ENCODE results near the gene EVI5L.

Gene EVI5L

GRCh38 chr19:7911508-7912143, 81.6 kb downstream of the EVI5L start:
- H3K4me1 ChIP-seq (ENCODE audit: insufficient read depth, poor library complexity, severe bottlenecking), result no peaks in the 10 kb centered on the region
- no peak for DNase-seq (ENCODE audit: low spot score)
- TF ChIP-seq CTCF (IDR thresholded peaks at IDR 0.05; ENCODE audit: poor library complexity, severe bottlenecking), result no peak
- H3K27me3 ChIP-seq (ENCODE audit: insufficient read depth, poor library complexity, severe bottlenecking), result peaks cover 7% of the 10 kb centered on the region
- no peak for ATAC-seq (ENCODE audit: low read depth)
- H3K36me3 ChIP-seq (ENCODE audit: low read depth), result peaks cover 16% of the 10 kb centered on the region
- H3K9me3 ChIP-seq (ENCODE audit: severe bottlenecking), result no peaks in the 10 kb centered on the region
- H3K4me3 ChIP-seq (ENCODE audit: severe bottlenecking), result no peak overlapping the region
- H3K27ac ChIP-seq (ENCODE audit: poor library complexity, severe bottlenecking), result no peak overlapping the region

GRCh38 chr19:7912144-7912696, 82.2 kb downstream of the EVI5L start:
- no peak for TF ChIP-seq CTCF (IDR thresholded peaks at IDR 0.05; ENCODE audit: poor library complexity, severe bottlenecking)
- no peak overlapping the region for H3K27ac ChIP-seq (ENCODE audit: poor library complexity, severe bottlenecking)
- no peaks in the 10 kb centered on the region for H3K9me3 ChIP-seq (ENCODE audit: severe bottlenecking)
- peaks cover 16% of the 10 kb centered on the region for H3K36me3 ChIP-seq (ENCODE audit: low read depth)
- H3K4me1 ChIP-seq (ENCODE audit: insufficient read depth, poor library complexity, severe bottlenecking), result no peaks in the 10 kb centered on the region
- no peak for DNase-seq (ENCODE audit: low spot score)
- no peak for ATAC-seq (ENCODE audit: low read depth)
- peaks cover 7% of the 10 kb centered on the region for H3K27me3 ChIP-seq (ENCODE audit: insufficient read depth, poor library complexity, severe bottlenecking)
- H3K4me3 ChIP-seq (ENCODE audit: severe bottlenecking), result no peak overlapping the region

DNA sequence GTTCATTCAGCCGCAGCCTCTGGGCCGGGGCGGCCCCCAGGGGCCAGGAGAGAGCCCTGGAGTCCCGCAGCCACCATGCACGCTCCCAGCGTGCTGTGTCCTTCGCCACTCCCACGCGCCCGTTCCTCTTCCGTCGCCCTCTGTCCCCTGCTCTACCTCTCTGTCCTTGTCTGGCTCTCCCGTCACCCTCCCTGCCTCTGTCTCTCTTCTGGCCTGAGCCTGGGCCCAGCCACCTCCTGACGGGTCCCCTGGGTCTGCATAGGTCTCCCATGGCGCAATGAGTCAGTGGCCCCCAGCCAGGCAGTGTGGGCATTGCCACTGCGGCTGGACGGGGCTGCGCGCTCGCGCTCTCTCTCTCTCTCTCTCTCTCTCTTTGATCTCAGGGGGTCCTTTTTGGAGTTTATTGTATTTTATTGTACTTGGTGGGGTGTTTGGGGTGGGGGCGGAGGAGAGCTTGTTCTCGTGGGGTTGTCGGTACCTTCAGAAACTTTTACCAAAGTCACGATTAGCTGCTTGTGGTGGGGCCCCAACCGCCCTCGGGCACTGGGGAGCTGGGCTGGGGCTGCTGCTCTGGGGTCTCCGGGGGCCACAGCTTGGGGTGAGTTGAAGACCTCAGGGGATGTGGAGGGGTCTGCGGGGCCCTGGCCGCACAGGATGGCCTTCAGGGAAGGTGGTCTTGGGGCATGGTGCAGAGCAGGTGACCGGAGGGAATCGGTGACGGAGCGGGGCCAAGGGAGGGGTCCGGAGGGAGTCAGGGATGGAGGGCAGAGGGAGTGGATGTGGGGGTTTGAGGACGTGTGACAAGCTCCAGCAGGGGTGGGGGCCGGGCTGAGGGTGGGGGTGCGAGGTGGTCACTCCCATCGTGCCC, 82.9 kb downstream of the EVI5L start:
- H3K27ac ChIP-seq (ENCODE audit: poor library complexity, severe bottlenecking), result no peak overlapping the region
- no peak for TF ChIP-seq CTCF (IDR thresholded peaks at IDR 0.05; ENCODE audit: poor library complexity, severe bottlenecking)
- ATAC-seq (ENCODE audit: low read depth) (no peak), DNase-seq (ENCODE audit: low spot score) (no peak)
- no peak overlapping the region for H3K4me3 ChIP-seq (ENCODE audit: severe bottlenecking)
- no peaks in the 10 kb centered on the region for H3K4me1 ChIP-seq (ENCODE audit: insufficient read depth, poor library complexity, severe bottlenecking)
- peaks cover 16% of the 10 kb centered on the region for H3K36me3 ChIP-seq (ENCODE audit: low read depth)
- peaks cover 7% of the 10 kb centered on the region for H3K27me3 ChIP-seq (ENCODE audit: insufficient read depth, poor library complexity, severe bottlenecking)
- no peaks in the 10 kb centered on the region for H3K9me3 ChIP-seq (ENCODE audit: severe bottlenecking)

DNA sequence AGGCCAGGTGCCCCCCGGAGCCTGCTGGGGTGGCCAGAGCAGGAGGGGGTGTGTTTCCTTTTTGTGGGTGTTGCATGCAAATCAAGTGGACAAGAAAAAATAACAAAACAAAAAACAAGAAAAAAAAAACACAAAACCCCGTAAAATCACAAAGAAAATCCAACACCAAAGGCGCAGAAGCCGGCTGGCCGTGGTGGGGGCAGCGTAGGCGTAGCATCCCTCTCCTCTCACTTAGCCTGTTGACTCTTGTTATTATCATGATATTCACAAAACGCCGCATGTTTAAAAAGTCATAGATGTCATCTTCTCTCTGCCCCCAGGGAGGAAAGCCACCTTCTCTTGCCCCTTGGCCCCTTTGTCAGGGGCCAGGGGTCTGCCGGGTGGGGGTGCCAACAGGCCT, 83.6 kb downstream of the EVI5L start:
- DNase-seq (ENCODE audit: low spot score), result no peak
- TF ChIP-seq CTCF (IDR thresholded peaks at IDR 0.05; ENCODE audit: poor library complexity, severe bottlenecking), result no peak

More for the DNA sequence above, 83.6 kb downstream of the EVI5L start:
- no peaks in the 10 kb centered on the region for H3K9me3 ChIP-seq (ENCODE audit: severe bottlenecking)
- no peak overlapping the region for H3K4me3 ChIP-seq (ENCODE audit: severe bottlenecking)
- H3K36me3 ChIP-seq (ENCODE audit: low read depth), result peaks cover 16% of the 10 kb centered on the region
- no peaks in the 10 kb centered on the region for H3K4me1 ChIP-seq (ENCODE audit: insufficient read depth, poor library complexity, severe bottlenecking)
- ATAC-seq (ENCODE audit: low read depth), result no peak
- peaks cover 7% of the 10 kb centered on the region for H3K27me3 ChIP-seq (ENCODE audit: insufficient read depth, poor library complexity, severe bottlenecking)
- no peak overlapping the region for H3K27ac ChIP-seq (ENCODE audit: poor library complexity, severe bottlenecking)
